ENCODE results near the gene FAT1.

The FAT1 gene

DNA sequence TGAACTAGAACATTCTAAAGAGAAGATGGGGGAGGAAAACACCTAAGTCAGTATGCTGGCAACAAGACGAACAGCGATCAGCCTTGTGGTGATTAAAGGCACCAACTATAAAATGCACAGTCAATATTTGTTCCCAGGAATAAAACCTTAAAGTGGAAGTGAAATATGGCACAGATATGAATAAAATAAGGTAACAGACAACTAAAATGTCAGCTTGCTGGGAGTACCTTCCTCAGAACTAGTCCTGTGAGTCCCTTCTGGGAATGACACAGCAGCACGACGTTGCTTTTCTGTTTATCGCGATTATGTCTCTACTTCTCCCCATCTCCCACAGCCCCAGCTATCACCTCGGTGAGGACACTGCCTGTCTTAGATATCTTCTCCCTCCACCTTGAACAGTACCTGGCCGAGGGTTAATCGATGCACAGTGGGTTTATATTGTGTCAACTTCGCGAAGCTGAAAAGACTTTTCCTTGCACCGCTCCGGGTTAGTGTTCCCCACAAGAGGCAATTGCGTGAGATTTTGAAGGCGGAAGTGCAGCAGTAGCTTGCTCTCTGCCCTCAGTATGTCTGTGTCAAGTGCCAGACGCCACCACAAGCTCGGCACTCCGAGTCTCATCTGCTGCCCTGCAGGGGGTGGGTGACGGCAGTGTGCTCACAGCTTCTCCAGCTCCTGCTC is 185.7 kb downstream of the FAT1 start:
- Histone ChIP-seq H3K4me3 (ENCODE audit: low read depth, low read length) (no peak overlapping the region), H3K27ac (ENCODE audit: extremely low read depth, low read depth, low read length) (no peak overlapping the region), H3K9me3 (ENCODE audit: control insufficient read depth, insufficient read depth, low read depth, low read length) (no peaks in the 10 kb centered on the region), H3K36me3 (ENCODE audit: control insufficient read depth in 2 of 2, insufficient read depth in 1 of 2, low read length in 2 of 2) (no peaks in the 10 kb centered on the region), H3K4me1 (ENCODE audit: control insufficient read depth, insufficient read depth, low read length) (no peaks in the 10 kb centered on the region)
- no peak for TF ChIP-seq ZXDB (tag by site-specific recombination; IDR thresholded peaks at IDR 0.05)
- POLR2A ChIA-PET = no interaction called here
- CTCF ChIA-PET = interaction anchor here (0.5 kb wide), 1 partner anchor 188 kb away, joined by 3 read pairs; no protein-coding TSS in a partner anchor
